NCI-H2196 treated with DMSO at 0.1 percent for 48 hours (cell line): ENCODE data around the gene LRP2BP.
"Not testable (repeated sequence)": the region's sequence is repeated elsewhere in the genome, so short reads cannot be mapped to it uniquely, and the experiment has no call there.

Source experiments
- DNase-seq: peaks from one replicate; lab custom pipeline; 2025; ENCODE audit not compliant: unreplicated experiment; lab: John Stamatoyannopoulos, UW

The LRP2BP gene

GRCh38 chr4:185329879-185330510, 65.7 kb downstream of the LRP2BP start:
- DNase-seq: not testable (repeated sequence)

- no peak for DNase-seq
These were observed 67.1 kb downstream of the LRP2BP start for GRCh38 chr4:185328586-185328985.

- not testable (repeated sequence) for DNase-seq
These were observed 70.0 kb downstream of the LRP2BP start for GRCh38 chr4:185325721-185326120.

- DNase-seq: not testable (repeated sequence)
These were observed 71.4 kb downstream of the LRP2BP start for GRCh38 chr4:185324361-185324760.

GRCh38 chr4:185323606-185324005, 72.1 kb downstream of the LRP2BP start:
- no peak for DNase-seq

GRCh38 chr4:185322803-185323202, 72.9 kb downstream of the LRP2BP start:
- no peak for DNase-seq

GRCh38 chr4:185318679-185319078, 77.0 kb downstream of the LRP2BP start:
- DNase-seq: no peak

- no peak for DNase-seq
These were observed 77.8 kb downstream of the LRP2BP start for GRCh38 chr4:185317880-185318279.

GRCh38 chr4:185317462-185317861, 78.3 kb downstream of the LRP2BP start:
- DNase-seq: not testable (repeated sequence)
